MM.1S (cell line): ENCODE data around the gene KRT75.

ENCODE experiments used
- EZH2 ChIP-seq: fragments of 300-600 bp; sonication (generic); optimal IDR thresholded peaks from 2 replicates; pipeline ENCODE3; 2017; ENCODE audit warnings: low read depth, mild to moderate bottlenecking, antibody characterized with exemption, low read length, mixed read lengths
- EZH2phosphoT487 ChIP-seq: fragments of 300-600 bp; sonication (generic); IDR thresholded peaks from 2 replicates; pipeline ENCODE4 v1.6.1; 2018; ENCODE audit warnings: antibody characterized with exemption, low read length
- TF ChIP-seq, protein P1 (sequence below): fragments of 300-600 bp; sonication (generic); IDR thresholded peaks from 2 replicates; pipeline ENCODE4 v1.5.1; 2016; ENCODE audit warnings: antibody characterized with exemption, low read length, mixed read lengths

DNA sequence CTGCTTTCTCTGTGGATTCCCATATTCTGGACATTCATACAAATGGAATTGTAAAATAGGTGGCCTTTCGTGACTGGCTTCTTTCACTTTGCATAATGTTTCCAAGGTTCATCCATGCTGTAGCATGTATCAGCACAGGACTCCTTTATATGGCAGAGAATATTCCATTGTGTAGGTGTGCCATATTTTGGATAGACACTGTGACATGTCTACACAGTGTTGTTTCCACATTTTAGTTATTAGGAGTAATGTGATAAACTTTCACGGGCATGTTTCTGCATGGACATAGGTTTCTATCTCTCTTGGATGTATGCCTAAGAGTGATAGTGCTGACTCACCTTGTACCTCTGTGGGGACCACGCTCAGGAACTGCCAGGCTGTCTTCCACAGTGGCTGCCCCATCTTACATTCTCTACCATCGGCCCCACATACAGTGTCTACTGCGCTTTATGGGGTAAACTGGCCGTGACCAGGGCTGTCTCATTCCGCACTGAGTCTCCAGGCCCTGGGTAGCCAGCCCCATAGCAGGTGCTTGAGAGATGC lies 41.6 kb downstream of the KRT75 start:
- TF ChIP-seq, protein P1, sequence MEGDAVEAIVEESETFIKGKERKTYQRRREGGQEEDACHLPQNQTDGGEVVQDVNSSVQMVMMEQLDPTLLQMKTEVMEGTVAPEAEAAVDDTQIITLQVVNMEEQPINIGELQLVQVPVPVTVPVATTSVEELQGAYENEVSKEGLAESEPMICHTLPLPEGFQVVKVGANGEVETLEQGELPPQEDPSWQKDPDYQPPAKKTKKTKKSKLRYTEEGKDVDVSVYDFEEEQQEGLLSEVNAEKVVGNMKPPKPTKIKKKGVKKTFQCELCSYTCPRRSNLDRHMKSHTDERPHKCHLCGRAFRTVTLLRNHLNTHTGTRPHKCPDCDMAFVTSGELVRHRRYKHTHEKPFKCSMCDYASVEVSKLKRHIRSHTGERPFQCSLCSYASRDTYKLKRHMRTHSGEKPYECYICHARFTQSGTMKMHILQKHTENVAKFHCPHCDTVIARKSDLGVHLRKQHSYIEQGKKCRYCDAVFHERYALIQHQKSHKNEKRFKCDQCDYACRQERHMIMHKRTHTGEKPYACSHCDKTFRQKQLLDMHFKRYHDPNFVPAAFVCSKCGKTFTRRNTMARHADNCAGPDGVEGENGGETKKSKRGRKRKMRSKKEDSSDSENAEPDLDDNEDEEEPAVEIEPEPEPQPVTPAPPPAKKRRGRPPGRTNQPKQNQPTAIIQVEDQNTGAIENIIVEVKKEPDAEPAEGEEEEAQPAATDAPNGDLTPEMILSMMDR = no peak
- TF ChIP-seq EZH2 (no peak), EZH2phosphoT487 (no peak)
